ENCODE results near the gene RAI1.

GRCh38 chr17:17710728-17711541 is 29.7 kb downstream of the RAI1 start:
- no peak for TF ChIP-seq POLR2A (IDR thresholded peaks at IDR 0.05; ENCODE audit: low read depth, low read length)
- TF ChIP-seq POLR2AphosphoS5 (IDR thresholded peaks at IDR 0.05; ENCODE audit: low read depth, low read length): no peak
